Right cardiac atrium (tissue), 5 donors: ENCODE results near the gene CYGB. TPM values are rescaled to one million over a fixed set of nuclear protein-coding genes. Genes with fewer than 3 reads are reported as not detected.

Experiments
- ATAC-seq, 2 donors: fragments of 200-7000 bp; cut with Tn5 transposase; one replicate each; pipeline versions ENCODE4 v1.8.0 to v1.9.1; 2020; ENCODE audit warnings: moderate library complexity in 2 of 2, mild to moderate bottlenecking in 1 of 2
- DNase-seq, 3 donors: peaks; one replicate each; pipeline ENCODE4 v3.0.0-alpha.2; 2020
- H3K27ac ChIP-seq: one replicate; pipeline ENCODE4 v1.5.1; 2013; ENCODE audit warnings: mild to moderate bottlenecking, low read length, control low read depth, moderate library complexity
- H3K27me3 ChIP-seq: one replicate; pipeline ENCODE4 v1.6.1; 2013; ENCODE audit not compliant: control insufficient read depth, insufficient read depth
- H3K4me1 ChIP-seq: one replicate; pipeline ENCODE4 v1.6.1; 2013; ENCODE audit warnings: low read length; ENCODE audit not compliant: control insufficient read depth, insufficient read depth
- H3K4me3 ChIP-seq: one replicate; pipeline ENCODE4 v1.5.1; 2013; ENCODE audit warnings: low read length, control low read depth
- H3K9me3 ChIP-seq: one replicate; pipeline ENCODE4 v1.6.1; 2013; ENCODE audit warnings: low read length; ENCODE audit not compliant: control insufficient read depth
- WGBS: extraction: QIAGEN DNeasy Blood & Tissue Kit; methylation state at CpG from one replicate; pipeline ENCODE4 v1.1.7; 2013; 5-methylcytosine and 5-hydroxymethylcytosine counted together
- intact Hi-C, 4 donors: fragments of 100-400 bp; cut with DNase I; formaldehyde crosslinking; loops; one replicate each; pipeline versions ENCODE4 v1.11.0 to v1.14.0; 2022 to 2023
- polyA plus RNA-seq: library from polyadenylated mRNA; stranded (reverse); fragments of 200-250 nt; gene quantifications from one replicate; pipeline ENCODE4 v1.2.3, GENCODE V29; 2013
- total RNA-seq, 4 donors: library from RNA; stranded (reverse); fragmentation: NEBNext Ultra II Directional; extraction: Animal tissue kit (Norgen Biotek cat#: 25700); gene quantifications; one replicate each; pipeline ENCODE4 v1.2.1, GENCODE V29; 2021
- donor health status: healthy with polysubstance abuse.
- donor health status: DM: no; HTN: yes; CAD: no.
- donor health status: DM: no; HTN: no; CAD: no.
- donor health status: DM: no; HTN: yes; CAD: no; lungs with severe emphysema.
- donor health status: DM: yes; HTN: yes; CAD: no.

The CYGB gene
- total and polyA plus RNA-seq, 5 donors, result 46.6 to 83.9 (median 65.5) TPM

DNA sequence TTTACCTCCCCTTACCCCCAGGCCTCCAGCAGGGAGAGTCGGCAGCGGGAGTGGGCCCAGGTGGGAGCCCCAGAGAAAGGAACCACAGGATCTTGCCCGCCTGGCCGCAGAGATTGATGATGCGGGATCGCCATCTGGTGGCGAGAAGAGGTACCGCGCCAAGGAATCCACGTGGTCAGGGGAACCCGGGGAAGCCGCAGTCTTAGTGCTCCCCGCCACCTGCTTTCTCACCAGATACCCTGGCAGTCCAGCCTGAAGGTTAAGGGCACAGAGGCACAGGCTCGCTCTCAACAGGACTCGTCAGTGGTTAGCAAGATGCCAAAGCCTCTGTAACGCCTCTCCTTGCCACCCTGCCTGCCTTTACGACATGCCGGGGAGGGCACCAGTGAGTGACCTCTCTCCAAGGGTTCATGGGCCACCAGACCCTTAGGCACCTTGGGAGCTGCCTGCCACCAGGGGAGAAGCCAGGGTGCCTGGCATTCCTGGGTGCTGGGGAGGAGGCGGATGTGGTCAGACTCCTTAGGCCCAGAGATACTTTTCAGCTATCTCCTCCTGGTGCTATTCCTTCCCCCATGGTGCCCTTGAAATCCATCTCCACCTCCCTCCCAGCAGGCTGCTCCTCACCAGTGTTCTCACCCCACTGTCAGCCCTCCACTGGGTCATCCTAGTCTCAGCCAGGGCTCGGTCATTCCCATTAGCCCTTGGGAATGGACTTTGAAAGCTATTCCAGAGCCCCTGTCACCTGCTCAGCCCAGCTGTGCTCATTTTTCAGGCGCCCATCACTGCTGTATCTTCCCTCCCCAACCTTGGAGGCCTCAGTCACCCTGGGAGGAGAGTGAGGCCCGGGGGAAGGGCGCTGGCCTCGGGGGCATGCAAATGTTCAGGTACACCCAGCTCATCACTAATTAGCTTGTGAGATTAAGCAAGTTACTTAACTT lies 30.8 kb downstream of the CYGB start:
- DNase-seq (peak; percentile 76 to 93 (median 91)), ATAC-seq (peak; percentile 64 to 77)
- intact Hi-C loops, result loop anchor here (1.0 to 10.0 kb wide), 5 partner anchors 39 to 202 kb away; partner anchors contain the start of genes AANAT (in 1 of the 4) and QRICH2 (in 1 of the 4)
- no peaks in the 10 kb centered on the region for H3K27me3 ChIP-seq
- 28% methylated on average over 24 of the region's 24 CpGs for WGBS
- H3K9me3 ChIP-seq, result no peaks in the 10 kb centered on the region
- no peak overlapping the region for H3K4me3 ChIP-seq
- H3K4me1 ChIP-seq, result peaks cover 6% of the 10 kb centered on the region
- H3K27ac ChIP-seq, result no peak overlapping the region

GRCh38 chr17:76504117-76504516 lies 33.4 kb downstream of the CYGB start:
- Histone ChIP-seq H3K4me3 (no peak overlapping the region), H3K4me1 (peaks cover 11% of the 10 kb centered on the region), H3K27ac (no peak overlapping the region), H3K9me3 (no peaks in the 10 kb centered on the region), H3K27me3 (no peaks in the 10 kb centered on the region)
- DNase-seq (no peak), ATAC-seq (no peak)
- 78% methylated on average over 7 of the region's 7 CpGs for WGBS
- intact Hi-C loops, result loop anchor here in 1 of 4 donors (10.0 kb wide), 1 partner anchor 199 kb away; the partner anchor contains the start of gene QRICH2

GRCh38 chr17:76502341-76503211 lies 34.9 kb downstream of the CYGB start:
- Histone ChIP-seq H3K4me1 (peaks cover 14% of the 10 kb centered on the region), H3K27ac (no peak overlapping the region), H3K9me3 (no peaks in the 10 kb centered on the region), H3K27me3 (no peaks in the 10 kb centered on the region), H3K4me3 (no peak overlapping the region)
- no peak for DNase-seq
- intact Hi-C loops, result loop anchor here in 1 of 4 donors (10.0 kb wide), 1 partner anchor 198 kb away; the partner anchor contains the start of gene QRICH2
- WGBS, result 82% methylated on average over 8 of the region's 8 CpGs
- ATAC-seq, result no peak

DNA sequence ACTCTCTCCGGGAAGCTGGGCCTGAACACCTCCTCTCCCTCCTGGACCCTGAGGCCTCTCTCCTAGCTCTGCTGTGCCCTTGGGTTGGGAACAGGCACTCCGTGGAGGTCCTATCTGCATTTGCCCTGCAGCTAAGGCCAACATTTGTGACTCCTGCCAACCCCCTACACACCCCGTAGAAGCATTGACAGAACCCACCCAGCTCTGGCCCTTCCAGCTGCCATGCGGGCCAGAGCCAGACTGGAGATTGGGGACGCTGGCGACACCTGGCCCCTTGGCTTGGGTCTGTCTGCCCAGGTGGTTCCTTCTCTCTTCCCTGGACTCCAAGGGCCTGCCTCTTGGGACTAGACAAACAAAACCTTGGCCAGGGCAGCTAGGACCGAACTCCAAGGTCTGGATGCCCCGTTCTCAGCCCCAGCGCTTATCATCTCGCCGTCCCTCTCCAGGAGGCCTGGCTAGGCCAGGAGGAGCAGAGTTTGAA lies 35.6 kb downstream of the CYGB start:
- 70% methylated on average over 11 of the region's 11 CpGs for WGBS
- H3K4me3 ChIP-seq, result peak overlapping the region; percentile 82
- peak overlapping the region; percentile 80 for H3K27ac ChIP-seq
- H3K4me1 ChIP-seq, result peaks cover 18% of the 10 kb centered on the region
- no peaks in the 10 kb centered on the region for H3K27me3 ChIP-seq
- DNase-seq (no peak), ATAC-seq (no peak)
- no peaks in the 10 kb centered on the region for H3K9me3 ChIP-seq
- intact Hi-C loops, result loop anchor here in 1 of 4 donors (10.0 kb wide), 1 partner anchor 197 kb away; the partner anchor contains the start of gene QRICH2

GRCh38 chr17:76501018-76501826 lies 36.3 kb downstream of the CYGB start, which contains the start of gene RHBDF2:
Gene RHBDF2 (minus strand): TSS chr17:76501423. CDS start chr17:76481524, 19,899 bp downstream.
- intact Hi-C loops, result loop anchor here in 1 of 4 donors (10.0 kb wide), 1 partner anchor 196 kb away; the partner anchor contains the start of gene QRICH2
- WGBS, result 2% methylated on average over 72 of the region's 72 CpGs
- Histone ChIP-seq H3K9me3 (no peaks in the 10 kb centered on the region), H3K4me1 (peaks cover 18% of the 10 kb centered on the region), H3K27ac (peak within 1 kb of the TSS; percentile 80), H3K4me3 (peak within 1 kb of the TSS; percentile 82), H3K27me3 (no peaks in the 10 kb centered on the region)
- ATAC-seq (peak; percentile 88 to 90), DNase-seq (peak; percentile 90 to 97 (median 96))

GRCh38 chr17:76500747-76501017 lies 36.8 kb downstream of the CYGB start:
- Histone ChIP-seq H3K9me3 (no peaks in the 10 kb centered on the region), H3K4me1 (peaks cover 23% of the 10 kb centered on the region), H3K4me3 (peak overlapping the region; percentile 82), H3K27me3 (no peaks in the 10 kb centered on the region), H3K27ac (peak overlapping the region; percentile 74)
- no peak for DNase-seq
- ATAC-seq, result no peak
- 27% methylated on average over 10 of the region's 10 CpGs for WGBS
- intact Hi-C loops, result loop anchor here in 1 of 4 donors (10.0 kb wide), 1 partner anchor 196 kb away; the partner anchor contains the start of gene QRICH2

DNA sequence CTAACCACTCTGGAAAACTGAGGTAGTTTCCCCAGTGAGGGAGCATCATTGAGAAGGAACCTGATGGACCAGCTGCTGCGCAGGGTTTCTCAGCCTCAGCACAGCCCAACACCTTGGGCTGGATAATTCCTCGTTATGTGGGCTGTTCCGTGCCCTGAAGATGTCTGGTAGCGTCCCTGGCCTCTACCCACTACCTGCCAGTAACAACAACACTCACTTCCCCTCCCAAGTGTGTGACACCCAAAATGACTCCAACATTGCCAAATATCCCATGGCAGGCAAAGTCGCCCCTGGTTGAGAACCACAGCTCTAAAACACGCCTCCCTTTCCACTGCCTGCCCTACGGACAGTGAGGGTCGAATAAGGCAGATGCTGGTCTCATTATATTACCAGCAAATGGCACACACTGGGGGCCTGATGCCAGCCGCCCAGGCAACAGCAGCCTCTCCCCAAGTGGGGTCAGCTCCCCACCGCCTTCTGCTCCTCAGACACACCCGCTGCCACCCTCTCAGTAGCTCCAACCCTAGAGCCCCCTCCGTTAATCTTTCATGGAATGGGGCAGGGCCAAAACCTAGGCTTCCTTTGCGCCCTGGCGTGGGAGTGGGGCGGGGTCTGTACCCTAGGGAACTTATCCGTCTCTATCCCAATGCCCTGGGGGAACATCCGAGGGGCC lies 37.3 kb downstream of the CYGB start:
- peaks cover 23% of the 10 kb centered on the region for H3K4me1 ChIP-seq
- no peak for ATAC-seq
- H3K27me3 ChIP-seq, result no peaks in the 10 kb centered on the region
- DNase-seq, result no peak
- H3K4me3 ChIP-seq, result peak overlapping the region; percentile 82
- WGBS, result 64% methylated on average over 17 of the region's 17 CpGs
- intact Hi-C loops, result loop anchor here in 1 of 4 donors (10.0 kb wide), 1 partner anchor 195 kb away; the partner anchor contains the start of gene QRICH2
- H3K27ac ChIP-seq, result peak overlapping the region; percentile 74
- H3K9me3 ChIP-seq, result no peaks in the 10 kb centered on the region

DNA sequence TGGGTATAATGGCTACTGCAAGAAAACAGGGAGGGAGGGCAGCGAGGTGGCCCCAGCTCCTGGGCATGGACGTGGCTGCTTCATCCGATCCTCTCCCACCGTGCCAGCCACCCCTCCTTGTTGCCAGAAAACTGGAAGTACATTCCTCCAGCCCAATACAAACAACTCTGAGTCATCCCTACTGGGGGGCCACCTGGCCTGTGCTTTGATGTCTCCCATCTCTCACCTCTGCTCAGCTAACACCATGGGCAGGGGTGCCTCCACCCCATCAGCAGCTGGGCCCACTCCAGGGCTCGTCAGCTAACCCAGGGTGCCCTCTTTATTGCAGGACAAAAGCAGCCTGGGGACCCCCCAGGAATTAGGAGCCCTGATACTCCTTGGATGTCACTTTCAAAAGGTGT lies 38.2 kb downstream of the CYGB start:
- H3K27me3 ChIP-seq, result no peaks in the 10 kb centered on the region
- no peak for DNase-seq
- WGBS, result 68% methylated on average over 5 of the region's 5 CpGs
- peak overlapping the region; percentile 34 for H3K27ac ChIP-seq
- no peaks in the 10 kb centered on the region for H3K9me3 ChIP-seq
- no peak overlapping the region for H3K4me3 ChIP-seq
- intact Hi-C loops, result no loop called here
- no peak for ATAC-seq
- peaks cover 23% of the 10 kb centered on the region for H3K4me1 ChIP-seq

- Histone ChIP-seq H3K4me3 (no peak overlapping the region), H3K27ac (peak overlapping the region; percentile 85), H3K9me3 (no peaks in the 10 kb centered on the region), H3K4me1 (peaks cover 23% of the 10 kb centered on the region), H3K27me3 (no peaks in the 10 kb centered on the region)
- 74% methylated on average over 4 of the region's 4 CpGs for WGBS
- ATAC-seq, result no peak
- intact Hi-C loops, result no loop called here
- no peak for DNase-seq
Measured at GRCh38 chr17:76498876-76499251, 38.6 kb downstream of the CYGB start.
